ENCODE measurements around the gene GLOD4.
"Not testable (repeated sequence)": the region's sequence is repeated elsewhere in the genome, so short reads cannot be mapped to it uniquely, and the experiment has no call there.

Gene GLOD4

DNA sequence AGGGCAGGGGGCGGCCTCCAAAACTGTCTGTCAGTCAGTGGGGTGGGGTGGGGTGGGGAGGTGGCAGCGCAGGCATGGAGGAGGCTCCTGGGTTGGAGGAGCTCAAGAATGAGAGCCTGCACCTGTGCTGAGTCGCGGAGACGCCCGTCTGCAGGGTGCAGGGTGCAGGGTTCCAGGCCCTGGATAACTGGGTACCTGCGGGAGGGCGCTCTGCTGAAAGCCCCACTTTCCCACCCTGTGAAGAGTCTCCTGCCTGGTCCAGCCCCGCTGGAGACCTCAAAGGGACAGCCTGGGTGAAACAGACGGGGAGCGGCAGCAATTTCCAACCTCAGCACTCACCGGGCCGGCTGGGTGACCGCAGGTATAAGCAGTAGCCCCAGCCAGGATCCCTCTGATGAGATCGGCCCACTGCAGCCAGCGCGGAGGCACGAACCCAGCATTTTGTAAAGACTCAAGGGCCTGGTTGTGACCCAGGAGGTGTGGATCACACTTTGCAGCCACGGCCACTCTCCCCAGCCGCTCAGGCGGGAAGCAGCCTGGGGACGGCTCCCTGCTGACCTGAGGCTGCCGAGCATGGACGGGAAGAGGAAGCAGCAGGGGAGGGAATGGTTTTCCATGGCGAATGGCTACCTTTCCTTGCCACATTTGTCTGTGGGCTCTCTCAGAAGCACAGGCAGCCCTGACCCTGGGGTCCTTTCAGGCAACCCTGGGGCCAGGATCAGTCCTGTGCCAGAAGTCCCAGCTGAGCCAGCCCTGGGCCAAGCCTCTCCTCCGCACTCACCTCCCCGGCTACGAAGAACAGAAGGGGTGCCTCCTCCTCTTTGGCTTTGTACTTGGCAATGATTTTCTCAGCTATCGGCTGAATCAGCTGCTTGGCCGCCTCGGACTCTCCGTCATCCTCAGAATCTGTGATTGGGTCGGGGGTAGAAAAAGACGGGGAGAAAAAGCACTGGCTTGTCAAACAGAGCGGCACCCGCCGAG, 21.1 kb upstream of the GLOD4 start:
- DNase-seq (ENCODE audit: low read depth), result no peak

DNA sequence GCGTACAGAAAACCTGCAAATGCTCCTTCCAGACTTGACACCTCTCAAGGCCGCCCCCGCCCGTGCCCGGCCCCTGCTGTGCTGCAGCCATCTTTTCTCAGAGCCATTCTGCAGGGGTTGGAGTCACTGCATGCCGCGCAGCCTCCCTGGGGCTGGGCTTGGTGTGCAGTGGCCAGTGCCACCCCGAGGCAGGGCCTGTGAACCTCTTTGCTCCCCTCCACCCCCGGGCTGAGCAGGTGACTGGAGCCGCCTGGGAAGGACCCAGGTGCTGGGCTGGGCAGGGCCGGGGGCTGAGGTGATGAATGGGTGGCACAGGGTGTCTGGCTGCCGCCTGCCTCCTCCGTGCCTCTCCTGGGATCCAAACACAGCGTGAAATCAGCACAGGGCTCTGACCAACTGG, 20.4 kb upstream of the GLOD4 start:
- DNase-seq (ENCODE audit: low read depth), result no peak

DNA sequence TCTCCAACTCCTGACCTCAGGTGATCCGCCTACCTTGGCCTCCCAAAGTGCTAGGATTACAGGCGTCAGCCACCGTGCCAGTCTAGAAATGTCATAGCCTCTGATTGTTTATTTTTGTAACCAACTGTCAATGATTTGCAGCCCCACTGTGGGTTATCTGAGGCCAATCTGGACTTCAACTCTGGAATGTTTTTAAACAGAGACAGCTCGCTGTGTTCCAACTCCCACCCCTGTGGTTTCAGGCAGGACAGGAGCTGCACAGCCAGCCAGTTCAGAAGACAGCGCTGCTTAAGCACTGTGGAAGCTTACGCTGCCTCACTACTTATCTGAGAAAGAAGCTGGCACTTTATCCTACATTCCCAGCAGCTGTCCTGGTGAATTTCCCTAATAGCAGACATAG, 19.6 kb upstream of the GLOD4 start:
- peak; percentile 67 for DNase-seq (ENCODE audit: low read depth)

DNA sequence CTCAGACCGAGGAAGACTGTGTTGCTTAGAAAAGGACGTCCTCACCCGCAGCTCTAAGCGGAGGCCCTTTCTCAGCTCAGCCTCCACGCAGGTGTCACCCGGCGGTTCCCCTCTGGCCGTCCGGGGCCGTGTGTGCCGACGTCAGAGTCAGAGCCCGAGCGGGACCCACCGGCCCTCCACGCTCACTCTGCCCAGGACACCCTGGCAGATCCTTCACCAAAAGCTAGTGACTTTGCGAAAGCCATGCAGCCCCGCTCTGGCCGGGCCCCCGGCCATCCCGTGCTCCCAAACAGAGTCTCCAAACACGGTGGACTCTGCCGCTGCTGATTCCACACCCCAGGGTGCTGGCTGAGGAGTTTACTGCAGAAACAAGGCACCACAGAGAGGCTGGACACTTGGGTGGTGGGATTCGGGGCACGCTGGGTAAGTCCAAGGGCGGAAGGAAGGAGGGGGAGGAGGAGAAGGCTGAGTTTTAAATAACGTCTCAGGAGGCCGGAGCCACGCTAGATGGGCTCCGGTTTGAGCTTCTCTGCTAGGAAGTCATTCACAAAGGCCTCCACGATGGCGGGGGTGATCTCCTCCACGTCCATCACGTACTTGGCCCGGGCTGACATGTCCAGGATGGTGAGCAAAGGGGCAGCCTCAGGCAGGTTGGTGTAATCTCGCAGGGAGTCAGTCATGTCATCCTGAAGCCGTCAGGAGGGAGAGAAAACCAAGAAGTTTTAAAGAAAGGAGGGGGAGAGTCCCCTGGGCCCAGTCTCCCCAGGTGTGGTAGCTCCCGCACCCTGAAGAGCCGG, 18.6 kb upstream of the GLOD4 start:
- no peak for DNase-seq (ENCODE audit: low read depth)

DNA sequence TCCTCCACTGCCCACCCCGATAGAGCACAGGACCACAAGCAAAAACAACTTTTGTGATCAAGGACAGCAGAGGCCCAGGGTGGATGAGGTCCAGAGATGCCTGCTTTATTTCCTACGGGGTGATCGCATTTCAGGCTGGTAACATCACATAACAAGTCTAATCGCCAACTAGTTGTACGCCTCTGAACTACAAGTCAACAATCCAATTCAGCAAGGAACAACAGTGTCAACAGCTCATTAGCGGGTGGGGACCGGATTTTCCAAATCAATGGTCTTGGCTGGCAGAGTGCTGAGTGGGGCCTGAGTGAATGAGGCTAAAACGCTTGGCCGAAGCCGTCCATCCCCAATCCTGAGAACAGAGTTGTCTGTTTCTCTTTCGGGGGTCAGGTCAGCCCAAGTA, 17.2 kb upstream of the GLOD4 start:
- no peak for DNase-seq (ENCODE audit: low read depth)

DNA sequence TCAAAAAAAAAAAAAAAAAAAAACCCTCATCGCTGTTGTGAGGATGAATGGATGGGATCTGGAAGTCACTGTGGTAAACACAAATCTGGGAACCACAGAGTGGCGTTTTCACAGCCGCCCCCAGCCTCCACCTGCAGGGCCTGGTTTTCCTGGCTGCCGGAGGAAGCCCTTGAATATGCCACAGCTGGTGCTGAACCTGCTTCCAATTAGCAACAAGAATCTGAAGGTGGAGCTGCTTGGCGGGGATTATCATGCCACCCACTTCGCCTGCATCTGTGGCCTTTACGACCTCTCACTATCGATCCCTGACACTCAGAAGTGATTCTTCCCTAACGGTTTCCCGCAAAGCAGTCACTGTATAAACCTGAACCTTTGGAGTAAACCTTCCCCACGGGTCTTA, 16.2 kb upstream of the GLOD4 start:
- no peak for DNase-seq (ENCODE audit: low read depth)

DNA sequence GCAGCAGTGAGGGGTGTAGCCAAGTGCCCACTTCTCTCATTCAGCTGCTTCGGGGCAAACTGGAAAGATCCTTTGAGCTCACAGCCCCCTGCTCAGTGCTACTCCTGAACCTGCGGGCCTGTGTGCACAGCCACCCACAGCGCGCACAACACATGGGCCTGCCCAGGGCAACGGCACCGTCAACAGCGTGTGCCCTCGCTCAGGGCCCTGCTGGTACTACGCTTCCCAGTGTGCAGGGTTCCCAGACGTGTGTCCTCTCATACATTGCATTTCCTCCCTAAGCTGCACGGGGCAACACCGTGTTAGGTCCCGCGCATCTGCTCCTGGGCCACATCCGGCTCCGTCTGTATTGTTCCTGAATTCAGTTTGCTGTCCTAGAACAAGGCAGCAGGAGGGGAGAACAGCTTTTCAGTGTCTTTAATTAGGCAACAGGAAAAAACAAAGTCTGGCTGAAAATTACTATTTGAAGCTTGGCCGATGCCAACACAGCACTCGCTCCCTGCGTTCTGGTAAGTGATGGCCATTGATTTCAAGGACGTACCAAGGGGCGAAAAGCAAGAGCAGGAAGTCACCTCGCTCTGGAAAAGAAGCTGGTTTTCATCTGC, 15.3 kb upstream of the GLOD4 start:
- no peak for DNase-seq (ENCODE audit: low read depth)

DNA sequence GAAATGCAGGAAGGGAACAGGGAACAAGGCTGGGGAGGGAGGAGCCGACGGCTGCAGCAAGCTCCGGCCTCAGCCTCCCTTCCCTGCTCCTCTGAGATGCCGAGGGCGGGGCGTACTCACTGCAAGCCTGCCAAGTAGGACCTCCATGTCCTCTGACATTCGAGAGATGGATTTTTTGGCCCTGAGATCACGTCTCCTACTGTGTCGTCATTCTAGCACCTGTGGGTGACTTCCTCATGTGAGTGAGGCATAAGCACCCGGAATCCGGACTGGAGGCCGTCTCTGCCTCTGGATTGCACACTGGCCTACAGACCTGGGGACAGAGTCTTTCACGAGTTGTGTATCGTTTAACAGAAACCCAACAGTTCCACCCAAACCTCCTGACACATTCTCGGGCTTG, 14.5 kb upstream of the GLOD4 start:
- DNase-seq (ENCODE audit: low read depth), result no peak

DNA sequence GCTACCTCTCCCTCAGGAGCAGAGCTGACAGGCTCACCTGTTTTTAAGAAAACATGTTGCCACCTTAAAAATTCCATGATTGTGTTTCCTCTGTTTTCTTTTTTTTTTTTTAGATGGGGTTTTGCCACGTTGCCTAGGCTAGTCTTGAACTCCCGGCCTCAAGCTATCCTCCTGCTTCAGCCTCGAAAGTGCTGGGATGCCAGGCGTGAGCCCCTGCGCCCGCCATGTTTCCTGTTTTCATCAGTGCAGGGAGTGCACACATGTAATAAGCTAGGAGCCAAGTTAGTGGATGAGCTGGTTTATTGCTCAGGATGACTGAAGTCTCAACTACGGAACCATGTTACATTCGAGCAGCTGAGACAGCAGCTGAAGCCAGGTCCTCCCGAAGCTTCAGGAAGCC, 13.6 kb upstream of the GLOD4 start:
- DNase-seq (ENCODE audit: low read depth), result no peak

DNA sequence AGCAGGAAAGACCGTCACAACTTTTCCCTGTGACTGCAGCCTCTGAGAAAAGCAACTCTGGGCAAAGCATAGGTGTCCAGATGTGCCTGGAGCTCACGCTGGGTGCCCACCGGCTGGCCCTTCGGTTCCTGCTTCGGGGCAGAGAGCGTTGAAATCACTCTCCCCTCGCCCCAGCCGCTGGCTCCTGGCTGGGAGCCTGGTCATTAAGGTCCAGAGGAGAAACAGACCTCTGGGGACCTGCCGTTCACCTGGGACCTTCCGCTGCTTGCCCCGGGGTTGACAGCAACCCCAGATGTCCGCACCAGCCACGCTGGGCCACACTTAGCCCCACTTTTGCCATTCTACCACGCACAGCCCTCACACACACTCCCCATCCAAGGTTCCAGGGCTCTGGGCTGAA, 13.2 kb upstream of the GLOD4 start:
- DNase-seq (ENCODE audit: low read depth), result no peak

DNA sequence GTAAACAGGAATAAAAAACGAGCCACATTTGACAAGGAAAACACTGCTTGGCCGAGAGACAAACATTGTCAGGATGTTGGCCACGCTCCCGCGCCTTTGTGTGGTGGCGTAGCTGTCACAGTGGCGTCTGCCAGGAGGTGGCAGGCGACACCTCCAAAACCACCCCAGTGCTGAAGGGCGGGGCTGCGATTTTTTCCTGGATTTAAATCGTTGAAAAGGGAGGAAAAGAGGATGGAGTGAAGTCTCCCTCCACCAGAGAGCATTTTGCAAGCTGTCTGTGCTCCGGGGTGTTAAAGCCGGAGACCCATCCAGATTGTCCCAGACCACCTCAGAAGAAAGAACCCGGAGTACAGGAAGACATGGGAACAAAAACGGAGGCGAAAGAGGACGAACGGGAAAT, 12.8 kb upstream of the GLOD4 start:
- DNase-seq (ENCODE audit: low read depth), result peak; percentile 27

DNA sequence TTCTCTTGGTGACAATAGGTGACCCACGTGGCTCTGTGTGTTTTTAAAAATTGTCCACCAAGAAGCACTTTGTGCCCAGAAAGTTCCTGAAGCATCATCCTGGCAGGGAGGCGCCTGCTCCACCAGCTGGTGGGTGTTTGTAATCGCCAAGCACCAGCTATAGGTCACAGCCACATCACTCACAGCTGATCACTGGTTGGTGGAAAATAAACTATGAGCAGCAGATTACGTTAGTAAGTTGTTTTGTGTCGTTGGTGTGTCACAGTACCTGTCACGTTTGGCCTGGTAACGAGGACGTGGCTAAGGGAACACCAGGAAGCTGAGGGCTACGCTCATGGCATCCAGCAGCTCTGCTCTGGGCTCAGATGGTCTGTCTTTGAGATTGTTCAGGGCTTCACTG, 10.2 kb upstream of the GLOD4 start:
- DNase-seq (ENCODE audit: low read depth), result no peak

DNA sequence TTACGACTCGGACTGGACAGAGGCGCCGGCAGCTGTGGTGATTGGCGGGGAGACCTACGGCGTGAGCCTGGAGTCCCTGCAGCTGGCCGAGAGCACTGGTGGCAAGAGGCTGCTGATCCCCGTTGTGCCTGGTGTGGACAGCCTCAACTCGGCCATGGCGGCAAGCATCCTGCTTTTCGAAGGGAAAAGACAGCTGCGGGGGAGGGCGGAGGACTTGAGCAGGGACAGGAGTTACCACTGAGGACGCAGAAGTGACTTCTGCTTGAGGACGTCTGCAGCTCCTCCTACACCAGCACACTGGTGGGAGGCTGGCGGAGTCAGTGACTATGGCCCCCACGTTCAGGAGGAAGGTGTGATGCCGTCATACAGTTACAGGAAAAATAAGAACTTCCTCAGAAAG, 9.7 kb upstream of the GLOD4 start:
- no peak for DNase-seq (ENCODE audit: low read depth)

DNA sequence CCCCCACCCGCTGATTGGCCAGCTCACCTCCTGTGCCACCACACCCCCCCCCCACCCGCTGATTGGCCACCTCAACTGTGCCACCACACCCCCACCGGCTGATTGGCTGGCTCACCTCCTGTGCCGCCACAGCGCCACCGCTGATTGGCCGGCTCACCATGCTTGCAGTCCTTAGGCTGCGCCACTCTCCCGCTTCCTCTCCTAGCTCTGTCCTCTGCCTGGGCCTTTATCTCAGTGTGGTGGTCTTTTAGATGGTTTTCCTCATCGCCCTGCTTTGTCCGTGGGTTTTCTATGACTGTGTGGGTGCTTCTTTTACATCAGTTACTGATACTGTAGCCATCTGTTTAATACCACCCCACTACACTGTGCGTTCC, 8.8 kb upstream of the GLOD4 start:
- DNase-seq (ENCODE audit: low read depth), result peak; percentile 58

DNA sequence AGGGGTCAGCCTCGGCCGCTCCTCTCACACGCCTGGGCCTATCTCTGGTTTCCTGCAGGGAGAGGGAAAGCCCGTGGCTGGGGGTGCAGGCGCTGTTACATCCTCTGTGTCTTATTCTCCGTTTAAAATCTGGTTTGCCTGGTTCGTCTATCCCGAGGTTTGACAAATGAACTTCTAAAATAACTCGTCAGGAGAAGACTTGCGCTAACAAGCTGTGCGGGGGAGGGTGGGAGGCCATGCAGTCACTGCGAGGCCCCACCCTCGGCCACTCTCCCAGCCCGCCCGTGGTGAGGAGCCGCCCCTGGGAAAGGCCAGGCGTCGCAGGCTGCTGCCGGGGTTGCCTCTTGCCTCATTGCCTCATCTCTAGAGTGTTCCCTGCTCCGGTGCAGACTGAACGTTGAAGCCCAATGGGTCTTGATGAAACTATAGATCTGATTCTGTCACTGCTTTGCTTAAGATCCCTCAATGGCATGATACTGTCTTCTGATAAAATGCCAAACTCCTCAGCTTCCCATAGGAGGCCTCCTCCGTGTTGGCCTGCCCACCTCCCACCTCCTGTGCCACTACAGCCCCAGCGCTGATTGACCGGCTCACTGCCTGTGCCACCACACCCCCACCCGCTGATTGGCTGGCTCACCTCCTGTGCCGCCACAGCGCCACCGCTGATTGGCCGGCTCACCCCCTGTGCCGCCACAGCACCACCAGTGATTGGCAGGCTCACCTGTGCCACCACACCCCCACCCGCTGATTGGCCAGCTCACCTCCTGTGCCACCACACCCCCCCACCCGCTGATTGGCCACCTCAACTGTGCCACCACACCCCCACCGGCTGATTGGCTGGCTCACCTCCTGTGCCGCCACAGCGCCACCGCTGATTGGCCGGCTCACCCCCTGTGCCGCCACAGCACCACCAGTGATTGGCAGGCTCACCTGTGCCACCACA, 8.1 kb upstream of the GLOD4 start:
- DNase-seq (ENCODE audit: low read depth), result peak; percentile 82

DNA sequence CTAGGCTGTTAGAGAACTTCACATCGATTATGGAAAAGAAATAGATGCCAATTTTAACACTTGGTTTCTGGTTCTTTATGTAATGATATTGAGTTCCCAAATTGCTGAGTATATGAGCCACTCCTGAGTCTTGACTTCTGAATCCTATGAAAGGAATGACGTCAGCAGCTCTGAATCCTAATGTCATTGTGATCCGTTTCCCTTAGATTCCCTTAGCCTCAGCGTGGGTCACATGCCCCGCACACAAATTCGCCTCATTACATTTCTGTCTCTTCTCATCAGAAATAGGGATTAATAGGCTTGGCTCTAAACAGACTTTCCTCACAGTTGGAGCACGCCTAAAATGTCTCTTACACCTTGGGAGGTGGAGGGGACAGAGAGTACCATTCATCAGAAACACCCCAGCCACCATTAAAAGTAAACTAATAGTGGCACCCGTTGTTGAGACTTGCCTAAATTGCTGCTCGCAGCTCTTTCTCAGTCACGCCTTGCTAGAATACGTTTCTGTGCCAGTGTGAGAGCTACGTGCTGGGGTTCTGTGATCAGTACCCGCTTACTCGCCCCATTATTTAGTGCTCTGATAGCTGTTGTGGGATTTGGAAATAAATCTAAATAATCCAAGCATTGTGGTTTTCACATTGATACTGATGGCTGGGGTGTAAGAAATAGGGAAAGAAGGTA, 7.2 kb upstream of the GLOD4 start:
- DNase-seq (ENCODE audit: low read depth), result no peak

DNA sequence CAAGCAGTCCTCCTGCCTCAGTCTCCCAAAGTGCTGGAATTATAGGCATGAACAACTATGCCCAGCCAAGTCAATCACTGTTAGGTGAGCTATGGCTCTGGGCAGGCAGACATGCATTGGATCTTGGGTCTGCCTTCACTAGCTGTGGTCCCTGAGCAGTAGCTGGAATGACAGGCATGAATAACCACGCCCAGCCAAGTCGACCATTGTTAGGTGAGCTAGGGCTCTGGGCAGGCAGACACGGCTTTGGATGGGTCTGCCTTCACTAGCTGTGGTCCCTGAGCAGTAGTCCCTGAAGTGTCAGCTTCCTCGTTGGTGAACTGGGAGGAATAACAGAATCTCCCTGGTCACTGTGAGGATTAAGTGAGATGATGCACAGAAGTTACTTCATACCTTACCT, 6.5 kb upstream of the GLOD4 start:
- no peak for DNase-seq (ENCODE audit: low read depth)

DNA sequence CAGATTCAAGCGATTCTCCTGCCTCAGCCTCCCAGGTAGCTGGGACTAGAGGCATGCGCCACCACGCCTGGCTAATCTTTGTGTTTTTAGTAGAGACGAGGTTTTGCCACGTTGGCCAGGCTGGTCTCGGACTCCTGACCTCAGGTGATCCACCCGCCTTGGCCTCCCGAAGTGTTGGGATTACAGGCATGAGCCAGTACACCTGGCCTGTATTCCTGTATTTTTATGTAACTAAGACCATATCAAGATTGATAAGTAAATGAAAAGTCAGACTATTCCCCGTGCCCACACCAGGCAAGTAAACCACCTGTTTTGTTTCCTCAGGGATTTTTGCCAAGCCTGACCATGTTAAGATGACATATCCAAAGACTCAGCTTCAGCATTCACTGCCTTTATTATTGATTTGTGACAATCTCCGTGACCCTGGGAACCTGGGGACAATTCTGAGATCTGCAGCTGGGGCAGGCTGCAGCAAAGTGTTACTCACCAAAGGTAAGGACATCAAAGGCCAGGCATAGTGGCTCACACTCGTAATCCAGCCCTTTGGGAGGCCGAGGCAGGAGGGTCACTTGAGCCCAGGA, 5.7 kb upstream of the GLOD4 start:
- no peak for DNase-seq (ENCODE audit: low read depth)

DNA sequence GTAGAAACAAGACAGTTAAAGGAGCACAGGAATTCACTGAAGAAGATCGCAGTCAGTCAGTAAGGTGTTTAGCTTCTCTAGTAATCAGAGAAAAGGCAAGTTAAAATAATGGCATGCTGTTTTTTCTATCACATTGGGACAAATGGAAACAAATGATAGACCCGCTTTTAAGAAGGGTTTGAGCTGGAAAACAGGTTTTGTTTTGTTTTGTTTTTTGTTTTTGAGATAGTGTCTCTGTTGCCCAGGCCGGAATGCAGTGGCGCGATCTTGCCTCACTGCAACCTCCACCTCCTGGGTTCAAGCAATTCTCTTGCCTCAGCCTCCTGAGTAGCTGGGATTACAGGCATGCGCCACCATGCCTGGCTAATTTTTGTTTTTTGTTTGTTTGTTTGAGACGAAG, 3.8 kb upstream of the GLOD4 start:
- not testable (repeated sequence) for DNase-seq (ENCODE audit: low read depth)

DNA sequence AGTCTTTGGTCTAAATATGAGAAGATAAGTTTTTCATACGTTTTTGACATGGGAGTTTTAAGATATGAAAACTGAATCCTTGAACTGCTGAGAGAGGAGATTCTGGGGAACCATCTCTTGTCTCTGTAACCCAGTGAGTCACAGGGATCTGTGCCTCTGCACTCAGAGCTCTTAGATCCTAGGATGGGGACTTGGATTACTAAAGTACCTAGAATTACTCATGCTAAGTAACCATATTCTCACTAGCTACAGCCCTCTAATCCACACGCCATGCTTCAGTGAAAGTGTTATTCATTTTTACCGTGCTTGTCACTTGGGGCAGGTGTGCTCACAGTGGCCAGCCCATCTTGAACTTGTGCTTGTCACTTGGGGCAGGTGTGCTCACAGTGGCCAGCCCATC, 2.1 kb upstream of the GLOD4 start:
- no peak for DNase-seq (ENCODE audit: low read depth)

DNA sequence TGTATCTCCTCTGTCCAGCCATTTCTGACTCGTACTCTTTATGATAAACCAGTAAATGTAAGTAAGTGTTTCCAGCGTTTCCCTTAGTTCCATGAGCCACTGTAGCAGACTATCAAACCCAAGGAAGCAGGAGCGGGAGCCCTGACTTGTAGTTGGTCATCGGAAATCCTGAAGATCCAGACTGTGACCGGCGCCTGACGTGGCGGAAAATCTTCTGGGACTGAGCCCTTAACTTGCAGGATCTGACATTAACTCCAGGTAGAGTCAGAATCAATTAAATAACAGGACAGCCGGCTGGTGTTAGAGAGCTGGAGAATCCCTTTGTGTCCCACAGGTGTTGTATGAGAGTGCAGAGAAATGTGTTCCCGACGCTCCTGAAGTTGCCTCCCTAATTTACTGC, 4.0 kb downstream of the GLOD4 start:
- DNase-seq (ENCODE audit: low read depth), result no peak
